Activated CD4-positive, alpha-beta T cell treated with anti-CD3 and anti-CD28 coated beads, Interleukin-2, amount 10 ng/mL, durations not matched to agents 24 days and 14 days (primary cell): ENCODE measurements around the gene GPR84. TPM values are rescaled to one million over a fixed set of nuclear protein-coding genes. Genes with fewer than 3 reads are reported as not detected.
A peak's percentile ranks its signal among the peaks of the same experiment; 100 is the strongest.

ENCODE experiments used
- DNase-seq: peaks from one replicate; pipeline ENCODE4 v3.0.0; 2022
- H3K27ac Mint-ChIP-seq: one replicate; pipeline ENCODE4 v1.8.0; 2022; ENCODE audit warnings: mild to moderate bottlenecking, mixed read lengths
- H3K27me3 Mint-ChIP-seq: one replicate; pipeline ENCODE4 v1.8.0; 2022; ENCODE audit warnings: mixed read lengths
- H3K36me3 Mint-ChIP-seq: one replicate; pipeline ENCODE4 v1.8.0; 2022; ENCODE audit warnings: low read depth, mild to moderate bottlenecking, mixed read lengths
- H3K4me1 Mint-ChIP-seq: one replicate; pipeline ENCODE4 v1.8.0; 2021; ENCODE audit warnings: mixed read lengths
- H3K4me3 Mint-ChIP-seq: one replicate; pipeline ENCODE4 v1.8.0; 2022; ENCODE audit warnings: mild to moderate bottlenecking, moderate library complexity, mixed read lengths
- H3K9me3 Mint-ChIP-seq: one replicate; pipeline ENCODE4 v1.8.0; 2021; ENCODE audit warnings: mixed read lengths
- intact Hi-C: fragments of 100-400 bp; cut with micrococcal nuclease; formaldehyde crosslinking; loops from one replicate; pipeline ENCODE4 v1.15.1; 2023
- total RNA-seq: library from RNA; stranded (reverse); gene quantifications from 2 replicates; pipeline ENCODE4 v1.2.3, GENCODE V29; 2022

Gene GPR84
- total RNA-seq, 1 donor from 2014 or later: 1.5 TPM

DNA sequence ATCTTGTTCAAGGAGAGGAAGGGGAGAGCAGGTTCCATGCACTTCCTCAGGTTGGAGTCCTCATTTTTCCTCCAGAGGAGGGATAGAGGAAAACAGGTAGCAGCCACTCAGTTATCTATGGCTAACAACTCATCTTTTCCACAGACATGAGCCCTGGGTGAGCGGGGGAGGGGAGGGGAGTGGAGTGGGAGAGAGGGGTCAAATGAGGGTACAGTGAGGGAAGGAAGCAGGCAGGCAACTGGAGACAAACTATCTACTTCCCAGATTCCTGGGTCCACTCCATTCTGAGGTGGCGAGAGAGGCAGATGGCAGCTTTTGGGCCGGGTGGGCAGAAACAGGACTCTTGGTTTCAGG lies 22.8 kb upstream of the GPR84 start:
- DNase-seq: no peak
- peaks cover 18% of the 10 kb centered on the region for H3K4me1 Mint-ChIP-seq
- no peaks in the 10 kb centered on the region for H3K27me3 Mint-ChIP-seq
- H3K27ac Mint-ChIP-seq: no peak overlapping the region
- peaks cover 5% of the 10 kb centered on the region for H3K36me3 Mint-ChIP-seq
- no peak overlapping the region for H3K4me3 Mint-ChIP-seq
- intact Hi-C loops: no loop called here
- no peaks in the 10 kb centered on the region for H3K9me3 Mint-ChIP-seq

DNA sequence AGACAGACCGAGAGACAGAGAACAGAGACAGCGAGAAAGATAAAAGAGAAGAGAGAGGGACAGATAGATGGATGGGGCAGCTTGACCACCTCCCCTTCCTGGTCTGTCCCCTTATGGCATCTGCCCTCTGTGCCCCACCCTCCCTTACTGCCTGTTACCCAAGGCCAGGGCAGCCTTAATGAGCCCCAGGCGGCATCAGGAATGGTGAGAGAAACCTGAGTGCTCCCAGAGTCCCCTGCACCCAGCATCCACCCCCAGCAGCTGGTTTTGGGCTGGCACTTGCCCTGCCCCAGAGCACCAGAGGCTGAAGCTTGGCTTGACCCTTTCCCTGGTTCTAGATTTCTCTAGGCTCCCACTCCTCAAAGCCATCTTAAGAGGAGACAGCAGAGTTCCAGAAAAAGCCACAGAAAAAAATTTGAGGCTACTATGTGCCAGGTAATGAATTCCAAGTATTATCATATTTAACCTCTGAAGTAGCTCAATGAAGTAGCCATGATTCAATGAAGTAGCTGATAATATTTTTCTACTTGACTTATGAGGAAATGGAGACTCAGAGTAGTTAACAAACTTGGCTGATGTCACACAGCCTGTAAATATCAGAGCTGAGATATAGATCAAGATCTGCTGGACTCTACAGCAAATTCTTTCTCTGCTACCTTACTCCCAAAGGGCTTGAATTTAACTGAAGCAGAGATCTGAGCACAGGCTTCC lies 22.3 kb upstream of the GPR84 start:
- peaks cover 14% of the 10 kb centered on the region for H3K4me1 Mint-ChIP-seq
- no peak overlapping the region for H3K27ac Mint-ChIP-seq
- no peaks in the 10 kb centered on the region for H3K27me3 Mint-ChIP-seq
- DNase-seq: no peak
- no peaks in the 10 kb centered on the region for H3K9me3 Mint-ChIP-seq
- intact Hi-C loops: no loop called here
- no peak overlapping the region for H3K4me3 Mint-ChIP-seq
- peaks cover under 1% of the 10 kb centered on the region for H3K36me3 Mint-ChIP-seq

GRCh38 chr12:54385251-54385914 lies 21.1 kb upstream of the GPR84 start:
- peaks cover 11% of the 10 kb centered on the region for H3K4me1 Mint-ChIP-seq
- intact Hi-C loops: no loop called here
- no peaks in the 10 kb centered on the region for H3K36me3 Mint-ChIP-seq
- DNase-seq: no peak
- no peak overlapping the region for H3K27ac Mint-ChIP-seq
- H3K27me3 Mint-ChIP-seq: no peaks in the 10 kb centered on the region
- no peak overlapping the region for H3K4me3 Mint-ChIP-seq
- H3K9me3 Mint-ChIP-seq: no peaks in the 10 kb centered on the region

GRCh38 chr12:54384591-54385041 lies 20.3 kb upstream of the GPR84 start, which contains the start of gene ZNF385A:
TSS of gene ZNF385A (minus strand) at chr12:54384733. CDS start at chr12:54384514, 219 bp downstream.
- H3K36me3 Mint-ChIP-seq: no peaks in the 10 kb centered on the region
- intact Hi-C loops: no loop called here
- peaks cover 12% of the 10 kb centered on the region for H3K4me1 Mint-ChIP-seq
- DNase-seq: no peak
- H3K27me3 Mint-ChIP-seq: no peaks in the 10 kb centered on the region
- H3K9me3 Mint-ChIP-seq: no peaks in the 10 kb centered on the region
- peak within 1 kb of the TSS; percentile 51 for H3K27ac Mint-ChIP-seq
- no peak within 1 kb of the TSS for H3K4me3 Mint-ChIP-seq

DNA sequence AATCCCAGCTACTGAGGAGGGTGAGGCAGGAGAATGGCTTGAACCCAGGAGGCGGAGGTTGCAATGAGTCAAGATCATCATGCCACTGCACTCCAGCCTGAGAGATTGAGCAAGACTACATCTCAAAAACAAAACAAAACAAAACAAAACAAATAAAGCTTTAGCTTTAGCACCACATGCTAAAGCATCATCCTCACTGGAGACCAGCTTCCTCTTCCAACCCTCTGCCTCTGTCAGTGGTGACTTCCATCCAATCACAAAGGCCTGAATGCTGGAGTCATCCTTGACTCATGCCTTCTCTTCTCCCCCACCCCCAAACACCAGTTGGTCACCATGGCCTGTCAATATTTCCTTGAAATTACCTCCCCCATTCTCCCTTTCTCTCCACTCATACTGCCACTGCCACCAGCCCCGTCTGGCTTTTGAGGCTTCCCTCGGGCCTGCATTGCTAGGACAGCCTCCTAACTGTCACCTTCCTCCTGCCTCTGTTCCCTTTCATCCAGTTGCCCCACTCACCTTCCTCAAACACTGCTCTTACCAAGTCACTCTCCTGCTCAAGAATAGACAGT lies 18.8 kb upstream of the GPR84 start:
- H3K27me3 Mint-ChIP-seq: peaks cover 3% of the 10 kb centered on the region
- intact Hi-C loops: no loop called here
- no peaks in the 10 kb centered on the region for H3K36me3 Mint-ChIP-seq
- peak overlapping the region; percentile 1 for H3K27ac Mint-ChIP-seq
- DNase-seq: no peak
- H3K4me1 Mint-ChIP-seq: peaks cover 20% of the 10 kb centered on the region
- no peak overlapping the region for H3K4me3 Mint-ChIP-seq
- no peaks in the 10 kb centered on the region for H3K9me3 Mint-ChIP-seq

- H3K9me3 Mint-ChIP-seq: no peaks in the 10 kb centered on the region
- H3K36me3 Mint-ChIP-seq: no peaks in the 10 kb centered on the region
- no peak for DNase-seq
- intact Hi-C loops: no loop called here
- H3K27me3 Mint-ChIP-seq: peaks cover 8% of the 10 kb centered on the region
- H3K27ac Mint-ChIP-seq: no peak overlapping the region
- no peak overlapping the region for H3K4me3 Mint-ChIP-seq
- H3K4me1 Mint-ChIP-seq: peaks cover 20% of the 10 kb centered on the region
Observed at GRCh38 chr12:54381136-54381535, 16.9 kb upstream of the GPR84 start.

GRCh38 chr12:54379398-54380201 lies 15.3 kb upstream of the GPR84 start:
- peaks cover 8% of the 10 kb centered on the region for H3K27me3 Mint-ChIP-seq
- H3K4me1 Mint-ChIP-seq: peaks cover 20% of the 10 kb centered on the region
- intact Hi-C loops: loop anchor here (2.0 kb wide), 1 partner anchor 19 kb away; no protein-coding TSS in a partner anchor
- peak; percentile 97 for DNase-seq
- no peaks in the 10 kb centered on the region for H3K36me3 Mint-ChIP-seq
- H3K9me3 Mint-ChIP-seq: no peaks in the 10 kb centered on the region
- H3K4me3 Mint-ChIP-seq: peak overlapping the region; percentile 75
- H3K27ac Mint-ChIP-seq: peak overlapping the region; percentile 34

GRCh38 chr12:54378796-54379397 lies 14.6 kb upstream of the GPR84 start:
- Mint-ChIP-seq H3K36me3 (no peaks in the 10 kb centered on the region), H3K4me3 (peak overlapping the region; percentile 75), H3K27ac (no peak overlapping the region), H3K9me3 (no peaks in the 10 kb centered on the region), H3K4me1 (peaks cover 24% of the 10 kb centered on the region), H3K27me3 (peaks cover 8% of the 10 kb centered on the region)
- peak; percentile 84 for DNase-seq
- intact Hi-C loops: loop anchor here (2.0 kb wide), 1 partner anchor 20 kb away; no protein-coding TSS in a partner anchor

GRCh38 chr12:54377797-54378515 lies 13.7 kb upstream of the GPR84 start:
- H3K36me3 Mint-ChIP-seq: no peaks in the 10 kb centered on the region
- H3K9me3 Mint-ChIP-seq: no peaks in the 10 kb centered on the region
- DNase-seq: no peak
- H3K27ac Mint-ChIP-seq: no peak overlapping the region
- peak overlapping the region; percentile 66 for H3K4me3 Mint-ChIP-seq
- H3K27me3 Mint-ChIP-seq: peaks cover 8% of the 10 kb centered on the region
- peaks cover 27% of the 10 kb centered on the region for H3K4me1 Mint-ChIP-seq
- intact Hi-C loops: loop anchor here (2.0 kb wide), 1 partner anchor 21 kb away; no protein-coding TSS in a partner anchor

DNA sequence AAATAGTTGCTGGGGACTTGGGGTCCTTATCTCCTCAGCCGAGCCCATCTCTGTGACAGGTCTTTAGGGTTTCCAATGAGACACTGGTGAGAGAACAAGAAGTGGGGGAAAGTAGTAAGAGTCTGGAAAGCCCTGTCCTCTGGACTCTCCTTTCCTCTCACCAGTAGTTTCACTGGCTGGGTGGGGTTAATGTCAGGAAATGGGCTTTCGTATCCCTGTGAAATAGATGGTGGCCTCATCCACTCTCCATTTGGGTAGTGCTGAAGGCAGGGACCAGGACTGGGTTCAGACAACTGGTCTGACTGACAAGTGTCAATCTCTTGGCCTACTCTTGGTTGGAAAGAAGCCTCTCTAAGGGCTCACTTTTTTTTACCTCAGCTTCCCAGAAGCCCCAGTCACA lies 12.7 kb upstream of the GPR84 start:
- no peaks in the 10 kb centered on the region for H3K9me3 Mint-ChIP-seq
- no peak overlapping the region for H3K4me3 Mint-ChIP-seq
- H3K27ac Mint-ChIP-seq: no peak overlapping the region
- intact Hi-C loops: no loop called here
- no peaks in the 10 kb centered on the region for H3K36me3 Mint-ChIP-seq
- DNase-seq: no peak
- peaks cover 28% of the 10 kb centered on the region for H3K4me1 Mint-ChIP-seq
- H3K27me3 Mint-ChIP-seq: peaks cover 8% of the 10 kb centered on the region

DNA sequence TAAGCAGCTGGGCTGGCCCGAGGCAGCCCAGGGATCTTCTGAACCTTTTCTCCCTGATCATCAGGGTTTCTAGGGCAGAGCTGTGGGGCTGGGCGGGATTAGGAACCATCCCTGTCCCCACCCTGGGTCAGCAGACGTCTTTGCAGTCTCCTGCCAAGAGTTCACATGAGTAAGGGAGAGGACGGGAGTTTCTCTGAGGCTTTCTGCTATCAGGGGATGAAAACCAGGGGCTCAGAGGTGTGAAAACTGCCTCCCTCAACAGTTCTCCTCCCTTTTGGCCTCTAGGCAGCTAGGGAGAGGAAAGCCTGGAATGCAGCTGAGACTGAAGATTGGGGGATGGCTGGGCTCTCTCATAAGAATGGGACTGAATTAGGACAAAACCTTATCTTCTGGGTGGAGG lies 12.3 kb upstream of the GPR84 start:
- no peak for DNase-seq
- Mint-ChIP-seq H3K27me3 (peaks cover 8% of the 10 kb centered on the region), H3K9me3 (no peaks in the 10 kb centered on the region), H3K4me1 (peaks cover 32% of the 10 kb centered on the region), H3K36me3 (no peaks in the 10 kb centered on the region), H3K27ac (no peak overlapping the region), H3K4me3 (no peak overlapping the region)
- intact Hi-C loops: no loop called here

DNA sequence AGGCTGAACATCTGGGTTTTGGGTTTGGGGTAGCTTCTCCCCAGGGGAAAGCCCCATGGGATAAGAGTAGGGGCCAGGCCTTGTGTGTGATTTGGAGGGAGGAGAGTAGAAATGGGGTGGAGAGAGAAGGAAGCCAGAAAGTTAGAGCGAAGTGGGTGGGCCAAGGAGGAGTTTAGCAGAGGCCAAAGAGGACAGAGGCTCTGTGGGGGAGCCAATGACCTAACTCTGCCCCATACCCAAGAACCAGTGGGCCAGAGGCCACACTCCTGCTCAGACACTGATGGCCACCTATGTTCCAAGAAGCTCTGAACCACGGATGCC lies 10.9 kb upstream of the GPR84 start:
- intact Hi-C loops: no loop called here
- H3K4me1 Mint-ChIP-seq: peaks cover 32% of the 10 kb centered on the region
- no peak for DNase-seq
- no peak overlapping the region for H3K4me3 Mint-ChIP-seq
- H3K36me3 Mint-ChIP-seq: no peaks in the 10 kb centered on the region
- no peak overlapping the region for H3K27ac Mint-ChIP-seq
- peaks cover 8% of the 10 kb centered on the region for H3K27me3 Mint-ChIP-seq
- no peaks in the 10 kb centered on the region for H3K9me3 Mint-ChIP-seq
